ENCODE results near the gene HELB. TPM values are rescaled to one million over a fixed set of nuclear protein-coding genes. Genes with fewer than 3 reads are reported as not detected.
"Not testable (repeated sequence)": the region's sequence is repeated elsewhere in the genome, so short reads cannot be mapped to it uniquely, and the experiment has no call there.

HELB gene
- total and polyA plus RNA-seq, 10 of the 15 experiments (the other 5 are each of a cell fraction or from before 2014, with no cell fraction given) = 0.58 to 10.0 (median 4.4) TPM

DNA sequence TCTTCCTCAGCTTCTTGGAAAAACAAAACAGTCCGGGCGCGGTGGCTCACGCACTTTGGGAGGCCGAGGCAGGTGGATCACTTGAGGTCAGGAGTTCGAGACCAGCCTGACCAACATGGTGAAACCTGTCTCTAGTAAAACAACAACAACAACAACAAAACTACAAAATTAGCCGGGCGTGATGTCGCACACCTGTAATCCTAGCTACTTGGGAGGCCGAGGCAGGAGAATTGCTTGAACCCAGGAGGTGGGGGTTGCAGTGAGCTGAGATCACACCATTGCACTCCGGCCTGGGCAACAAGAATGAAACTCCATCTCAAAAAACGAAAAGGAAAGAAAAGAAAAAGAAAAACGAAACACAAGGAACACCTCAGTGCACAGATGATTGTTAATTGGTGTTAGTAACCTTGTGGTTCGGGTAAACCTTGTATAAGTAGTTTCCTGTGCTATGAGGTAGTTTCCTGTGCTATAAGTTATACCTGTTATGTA lies 1.1 kb downstream of the HELB start:
- intact Hi-C loops (cut with micrococcal nuclease; ENCODE audit: unreplicated experiment) (loop anchor here (2.0 to 5.0 kb wide), 2 partner anchors 71 to 135 kb away; partner anchors contain the start of gene TMBIM4), in situ Hi-C loops (cut with MboI) (loop anchor here (5.0 kb wide), 1 partner anchor 136 kb away; the partner anchor contains the start of gene TMBIM4)
- H3K36me3 ChIP-seq (ENCODE audit: control insufficient read depth in 2 of 2, insufficient read depth in 2 of 2, low read length in 1 of 2); H3K9me3 ChIP-seq (replicated peaks; ENCODE audit: control insufficient read depth, insufficient read depth, low read length); H4K20me1 ChIP-seq (ENCODE audit: control insufficient read depth, insufficient read depth); H3K27me3 ChIP-seq (replicated peaks in 1 of 2; ENCODE audit: control insufficient read depth in 2 of 2, insufficient read depth in 2 of 2, low read length in 1 of 2); H2AFZ ChIP-seq (ENCODE audit: control insufficient read depth, low read depth, low read length); H3K4me1 ChIP-seq (ENCODE audit: control insufficient read depth, insufficient read depth, low read length); BruUV-seq (replicated peaks): not testable (repeated sequence)
- RAD21 ChIA-PET (ENCODE audit: unreplicated experiment) = interaction anchor here (0.6 to 3.0 kb wide), 6 partner anchors 9 to 1645 kb away, joined by 3 to 10 read pairs (median 4); no protein-coding TSS in a partner anchor
- peaks cover 18% of the 10 kb centered on the region for H3K79me2 ChIP-seq (ENCODE audit: control insufficient read depth, insufficient read depth, low read length)
- H3K4me2 ChIP-seq (ENCODE audit: control insufficient read depth, insufficient read depth) = peak overlapping the region; percentile 28
- peak overlapping the region; percentile 85 for H3K4me3 ChIP-seq
- FAIRE-seq = peak; percentile 13
- peak overlapping the region; percentile 87 for H3K27ac ChIP-seq (ENCODE audit: control insufficient read depth, insufficient read depth)
- SMC1A ChIA-PET (ENCODE audit: uncharacterized antibody, unreplicated experiment) = interaction anchor here (0.7 to 4.7 kb wide), 12 partner anchors 11 to 156 kb away, joined by 3 to 35 read pairs (median 4); partner anchors contain the start of gene TMBIM4
- WGBS (ENCODE audit: insufficient coverage, insufficient replicate concordance, low lambda C conversion rate, missing lambda C conversion rate) = 41% methylated on average over 14 of the region's 14 CpGs
- DNase-seq (ENCODE audit: low read depth, low spot score) = peak; percentile 49
- peak; percentile 76 for ATAC-seq
- CTCF ChIA-PET = interaction anchor here (1.0 to 4.8 kb wide), 5 partner anchors 25 to 181 kb away, joined by 3 to 17 read pairs (median 3); no protein-coding TSS in a partner anchor
- 0 out of 2 replicates have a peak, but pooled peaks have one; percentile 33 for TF ChIP-seq CREB1 (IDR thresholded peaks at IDR 0.05; ENCODE audit: low read depth)
- TF ChIP-seq, protein P1, sequence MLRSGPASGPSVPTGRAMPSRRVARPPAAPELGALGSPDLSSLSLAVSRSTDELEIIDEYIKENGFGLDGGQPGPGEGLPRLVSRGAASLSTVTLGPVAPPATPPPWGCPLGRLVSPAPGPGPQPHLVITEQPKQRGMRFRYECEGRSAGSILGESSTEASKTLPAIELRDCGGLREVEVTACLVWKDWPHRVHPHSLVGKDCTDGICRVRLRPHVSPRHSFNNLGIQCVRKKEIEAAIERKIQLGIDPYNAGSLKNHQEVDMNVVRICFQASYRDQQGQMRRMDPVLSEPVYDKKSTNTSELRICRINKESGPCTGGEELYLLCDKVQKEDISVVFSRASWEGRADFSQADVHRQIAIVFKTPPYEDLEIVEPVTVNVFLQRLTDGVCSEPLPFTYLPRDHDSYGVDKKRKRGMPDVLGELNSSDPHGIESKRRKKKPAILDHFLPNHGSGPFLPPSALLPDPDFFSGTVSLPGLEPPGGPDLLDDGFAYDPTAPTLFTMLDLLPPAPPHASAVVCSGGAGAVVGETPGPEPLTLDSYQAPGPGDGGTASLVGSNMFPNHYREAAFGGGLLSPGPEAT (IDR thresholded peaks at IDR 0.05; ENCODE audit: low read depth) = peak; percentile 31; the same call in 1 of the 2 replicates
- TF ChIP-seq RUNX3 (IDR thresholded peaks at IDR 0.05; ENCODE audit: low read length) = peak; percentile 84
- TF ChIP-seq HDGF (IDR thresholded peaks at IDR 0.05) = peak; percentile 90
- TF ChIP-seq IKZF1 (conservative IDR thresholded peaks at IDR 0.05) = peak; percentile 22; the same call in 1 of the 2 replicates
- peak; percentile 49; the same call in 1 of the 2 replicates for TF ChIP-seq MTA2 (IDR thresholded peaks at IDR 0.05; ENCODE audit: low read depth)
- TF ChIP-seq ETV6 (conservative IDR thresholded peaks at IDR 0.05 in 1 of 2, IDR thresholded peaks at IDR 0.05 in 1 of 2; ENCODE audit: borderline replicate concordance in 1 of 2, low read depth in 1 of 2) = 0 out of 4 replicates have a peak, but pooled peaks of 1 of the 2 experiments have one; percentile 19
- TF ChIP-seq TAF1 (IDR thresholded peaks at IDR 0.05; ENCODE audit: borderline replicate concordance, low read depth, low read length) = peak; percentile 55; the same call in 1 of the 2 replicates
- TF ChIP-seq, protein P2, sequence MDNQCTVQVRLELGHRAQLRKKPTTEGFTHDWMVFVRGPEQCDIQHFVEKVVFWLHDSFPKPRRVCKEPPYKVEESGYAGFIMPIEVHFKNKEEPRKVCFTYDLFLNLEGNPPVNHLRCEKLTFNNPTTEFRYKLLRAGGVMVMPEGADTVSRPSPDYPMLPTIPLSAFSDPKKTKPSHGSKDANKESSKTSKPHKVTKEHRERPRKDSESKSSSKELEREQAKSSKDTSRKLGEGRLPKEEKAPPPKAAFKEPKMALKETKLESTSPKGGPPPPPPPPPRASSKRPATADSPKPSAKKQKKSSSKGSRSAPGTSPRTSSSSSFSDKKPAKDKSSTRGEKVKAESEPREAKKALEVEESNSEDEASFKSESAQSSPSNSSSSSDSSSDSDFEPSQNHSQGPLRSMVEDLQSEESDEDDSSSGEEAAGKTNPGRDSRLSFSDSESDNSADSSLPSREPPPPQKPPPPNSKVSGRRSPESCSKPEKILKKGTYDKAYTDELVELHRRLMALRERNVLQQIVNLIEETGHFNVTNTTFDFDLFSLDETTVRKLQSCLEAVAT (IDR thresholded peaks at IDR 0.05) = peak; percentile 89
- TF ChIP-seq ATF7 (IDR thresholded peaks at IDR 0.05; ENCODE audit: low read depth) = peak; percentile 86
- peak; percentile 22; the same call in 1 of the 2 replicates for TF ChIP-seq NFIC (IDR thresholded peaks at IDR 0.05; ENCODE audit: low read depth, low read length)
- TF ChIP-seq JUNB (IDR thresholded peaks at IDR 0.05) = peak; percentile 42; the same call in 1 of the 2 replicates
- TF ChIP-seq, protein P3, sequence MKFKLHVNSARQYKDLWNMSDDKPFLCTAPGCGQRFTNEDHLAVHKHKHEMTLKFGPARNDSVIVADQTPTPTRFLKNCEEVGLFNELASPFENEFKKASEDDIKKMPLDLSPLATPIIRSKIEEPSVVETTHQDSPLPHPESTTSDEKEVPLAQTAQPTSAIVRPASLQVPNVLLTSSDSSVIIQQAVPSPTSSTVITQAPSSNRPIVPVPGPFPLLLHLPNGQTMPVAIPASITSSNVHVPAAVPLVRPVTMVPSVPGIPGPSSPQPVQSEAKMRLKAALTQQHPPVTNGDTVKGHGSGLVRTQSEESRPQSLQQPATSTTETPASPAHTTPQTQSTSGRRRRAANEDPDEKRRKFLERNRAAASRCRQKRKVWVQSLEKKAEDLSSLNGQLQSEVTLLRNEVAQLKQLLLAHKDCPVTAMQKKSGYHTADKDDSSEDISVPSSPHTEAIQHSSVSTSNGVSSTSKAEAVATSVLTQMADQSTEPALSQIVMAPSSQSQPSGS (IDR thresholded peaks at IDR 0.05; ENCODE audit: low read length) = peak; percentile 40; the same call in 1 of the 2 replicates
- TF ChIP-seq GABPA (IDR thresholded peaks at IDR 0.05; ENCODE audit: low read depth) = peak; percentile 67; the same call in 1 of the 2 replicates
- peak; percentile 41; the same call in 1 of the 2 replicates for TF ChIP-seq CBFB (IDR thresholded peaks at IDR 0.05; ENCODE audit: low read depth)
- peak; percentile 80 for TF ChIP-seq NBN (IDR thresholded peaks at IDR 0.05)
- peak; percentile 36; the same call in 1 of the 2 replicates for TF ChIP-seq CREM (IDR thresholded peaks at IDR 0.05; ENCODE audit: low read depth)
- TF ChIP-seq YBX1 (IDR thresholded peaks at IDR 0.05) = peak; percentile 37; the same call in 1 of the 2 replicates
- TF ChIP-seq IKZF2 (IDR thresholded peaks at IDR 0.05) = peak in 1 of 2 experiments; percentile 37; a peak in 2 of 4 replicates
- 0 out of 2 replicates have a peak, but pooled peaks have one; percentile 45 for TF ChIP-seq ZNF207 (IDR thresholded peaks at IDR 0.05; ENCODE audit: borderline replicate concordance)
- peak overlapping the region; percentile 81 for H3K9ac ChIP-seq (ENCODE audit: control insufficient read depth, insufficient read depth, low read length)
- POLR2A ChIA-PET = interaction anchor here (0.5 to 5.0 kb wide), 10 partner anchors 9 to 1227 kb away, joined by 3 to 19 read pairs (median 5); partner anchors contain the start of gene TMBIM4
